Epithelial cell of esophagus (primary cell): ENCODE measurements around the gene CERS6.
A peak's percentile ranks its signal among the peaks of the same experiment; 100 is the strongest.

ENCODE experiments used
- DNase-seq: peaks from one replicate; pipeline ENCODE4 v3.0.0; 2010; ENCODE audit warnings: low read depth
- H3K4me3 ChIP-seq: 2 replicates; pipeline ENCODE4 v1.5.1; 2011; ENCODE audit warnings: mild to moderate bottlenecking, low read length, control low read depth
- CTCF ChIP-seq: IDR thresholded peaks from 2 replicates; pipeline ENCODE4 v1.5.1; 2011; ENCODE audit warnings: low read depth, mild to moderate bottlenecking, low read length, control low read depth, inconsistent platforms; ENCODE audit not compliant: insufficient read depth; ENCODE audit errors: missing control alignments

Gene CERS6

GRCh38 chr2:168620554-168620953, 164.5 kb downstream of the CERS6 start:
- no peak for DNase-seq
- no peak overlapping the region for H3K4me3 ChIP-seq
- no peak for TF ChIP-seq CTCF

DNA sequence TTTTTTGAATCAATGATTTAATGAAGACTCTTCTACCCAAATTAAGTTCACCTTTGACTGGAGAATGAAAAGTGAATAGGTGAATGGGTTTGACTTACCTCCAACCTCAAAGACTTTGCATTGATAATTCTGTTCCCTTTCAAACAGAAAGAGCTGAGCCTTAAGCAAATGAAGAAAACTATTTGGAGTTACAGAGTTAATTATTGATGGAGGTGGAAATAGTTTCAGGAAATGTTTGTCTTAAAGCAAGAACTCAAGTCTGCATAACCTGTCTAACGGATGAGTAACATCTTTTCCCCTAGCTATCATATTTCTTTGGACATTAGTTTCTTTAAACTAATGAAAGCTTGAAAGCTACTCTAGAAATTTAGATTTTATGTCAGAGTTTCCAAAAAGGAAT, 166.5 kb downstream of the CERS6 start:
- TF ChIP-seq CTCF: no peak
- DNase-seq: peak; percentile 55
- no peak overlapping the region for H3K4me3 ChIP-seq

GRCh38 chr2:168624028-168624427, 168.0 kb downstream of the CERS6 start:
- TF ChIP-seq CTCF: no peak
- H3K4me3 ChIP-seq: no peak overlapping the region
- no peak for DNase-seq

DNA sequence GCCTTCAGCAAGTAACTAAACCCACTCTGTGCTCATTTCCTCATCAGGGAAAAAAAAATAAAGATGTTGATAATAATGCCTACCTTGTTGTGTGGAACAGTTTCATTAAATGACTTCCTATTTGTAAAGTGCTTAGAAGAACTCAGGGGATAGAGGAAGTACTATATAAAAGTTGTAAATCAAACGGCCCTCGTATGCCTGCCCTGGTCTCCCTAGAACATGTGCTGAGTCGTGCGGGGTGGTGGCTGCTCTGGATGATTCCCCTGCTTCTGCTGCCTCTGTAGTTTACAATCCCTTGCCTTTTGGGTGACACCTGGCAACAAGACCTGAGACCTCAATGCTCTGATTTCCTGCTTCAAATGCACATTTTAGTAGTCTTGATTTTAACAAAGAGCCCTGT, 170.0 kb downstream of the CERS6 start:
- no peak overlapping the region for H3K4me3 ChIP-seq
- no peak for TF ChIP-seq CTCF
- DNase-seq: no peak

DNA sequence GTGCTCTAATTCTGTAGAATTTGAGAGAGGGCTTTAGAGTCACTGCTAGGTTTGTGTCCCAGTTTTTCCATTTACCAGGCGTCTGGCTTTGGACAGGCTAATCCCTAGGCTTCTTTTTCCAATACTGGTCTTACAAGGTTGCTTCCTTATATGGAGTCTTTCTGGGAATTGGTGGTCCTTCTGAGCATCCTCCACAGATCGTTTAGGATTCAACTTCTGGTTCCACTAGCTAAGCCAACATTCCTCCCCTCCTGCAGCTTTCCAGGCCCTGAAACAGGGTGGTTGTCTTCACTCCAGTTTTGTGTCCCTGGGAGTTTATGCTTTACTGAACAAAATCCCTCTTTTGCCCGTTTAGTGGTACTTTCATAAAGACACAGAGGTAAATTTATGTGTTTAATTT, 170.6 kb downstream of the CERS6 start:
- DNase-seq: no peak
- TF ChIP-seq CTCF: no peak
- H3K4me3 ChIP-seq: no peak overlapping the region

GRCh38 chr2:168632709-168633121, 176.6 kb downstream of the CERS6 start:
- no peak overlapping the region for H3K4me3 ChIP-seq
- DNase-seq: no peak
- TF ChIP-seq CTCF: no peak

DNA sequence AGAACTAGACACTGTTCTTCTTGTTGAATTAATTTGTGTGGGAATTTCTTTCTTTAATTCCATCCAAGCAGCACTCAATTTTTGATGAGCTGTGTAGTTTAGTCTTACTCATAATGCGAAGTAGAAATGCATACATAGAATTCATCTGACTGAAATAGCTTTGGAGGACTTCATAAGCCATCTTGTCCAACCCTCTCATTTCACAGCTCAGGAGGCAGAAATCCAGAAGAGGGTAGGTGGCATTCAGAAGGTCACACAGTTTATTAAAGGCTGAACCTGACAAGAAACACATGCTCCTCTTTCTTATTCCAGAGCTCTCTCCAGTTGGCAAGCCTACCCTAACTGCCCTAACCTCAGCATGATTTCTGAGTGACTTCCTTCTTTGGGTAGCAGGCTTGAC, 177.1 kb downstream of the CERS6 start:
- H3K4me3 ChIP-seq: no peak overlapping the region
- no peak for DNase-seq
- no peak for TF ChIP-seq CTCF
